SU-DHL-6 (cell line): Measurements from ENCODE around the gene CST4.

Experiments used
- H2AFZ ChIP-seq: fragments of 200-600 bp; sonication (generic); 2 replicates; pipeline ENCODE4 v1.6.1; 2014; ENCODE audit warnings: low read depth, mild to moderate bottlenecking, moderate library complexity, mixed read lengths, antibody characterized with exemption, low read length; ENCODE audit not compliant: severe bottlenecking
- H3F3A ChIP-seq: fragments of 200-600 bp; shearing (Covaris generic); 2 replicates; pipeline ENCODE4 v1.6.0; 2016; ENCODE audit warnings: antibody characterized with exemption, mild to moderate bottlenecking; ENCODE audit not compliant: insufficient read depth
- H3K27ac ChIP-seq: fragments of 200-600 bp; sonication (generic); 2 replicates; pipeline ENCODE4 v1.5.1; 2016; ENCODE audit warnings: low read depth, mild to moderate bottlenecking, low read length, moderate library complexity, mixed read lengths
- H3K27me3 ChIP-seq: fragments of 200-600 bp; sonication (generic), shearing (Covaris generic); 2 replicates; pipeline ENCODE4 v1.6.0; 2014; ENCODE audit warnings: mild to moderate bottlenecking, low read length
- H3K36me3 ChIP-seq: fragments of 200-600 bp; sonication (generic); 2 replicates; pipeline ENCODE4 v1.6.1; 2014; ENCODE audit warnings: mild to moderate bottlenecking, low read length, mixed read lengths
- H3K4me2 ChIP-seq: fragments of 300-600, 200-600 bp; shearing (Covaris generic), sonication (generic); 2 replicates; pipeline ENCODE4 v1.6.0; 2014; ENCODE audit warnings: low read length, low read depth, mild to moderate bottlenecking; ENCODE audit not compliant: poor library complexity, severe bottlenecking
- H3K4me3 ChIP-seq: fragments of 200-600 bp; sonication (generic); 2 replicates; pipeline ENCODE4 v1.5.1; 2014; ENCODE audit warnings: antibody characterized with exemption, low read length, mild to moderate bottlenecking, mixed read lengths; ENCODE audit not compliant: insufficient read depth, poor library complexity, severe bottlenecking
- H3K79me2 ChIP-seq: fragments of 200-600 bp; sonication (generic); 2 replicates; pipeline ENCODE4 v1.6.1; 2014; ENCODE audit warnings: mild to moderate bottlenecking, low read length, moderate library complexity; ENCODE audit not compliant: insufficient read depth
- H3K9ac ChIP-seq: fragments of 200-600 bp; sonication (generic); 2 replicates; pipeline ENCODE4 v1.7.0; 2014; ENCODE audit warnings: mild to moderate bottlenecking, low read length
- H3K9me2 ChIP-seq: fragments of 200-600 bp; sonication (generic); replicated peaks from 2 replicates; pipeline ENCODE4 v1.6.1; 2014; ENCODE audit warnings: low read length; ENCODE audit not compliant: insufficient read depth
- H3K9me3 ChIP-seq: fragments of 200-600 bp; sonication (generic); 2 replicates; pipeline ENCODE4 v1.6.1; 2014; ENCODE audit warnings: low read length, mixed read lengths; ENCODE audit not compliant: insufficient read depth
- H4K20me1 ChIP-seq: fragments of 200-600 bp; sonication (generic); 2 replicates; pipeline ENCODE4 v1.6.1; 2014; ENCODE audit warnings: low read depth, mild to moderate bottlenecking, antibody characterized with exemption, low read length, moderate library complexity, mixed read lengths
- CTCF ChIP-seq: fragments of 200-600 bp; sonication (generic); IDR thresholded peaks from one replicate; pipeline ENCODE4 v1.5.1; 2017; ENCODE audit warnings: antibody characterized with exemption, mild to moderate bottlenecking, low read length, moderate library complexity; ENCODE audit not compliant: insufficient read depth, poor library complexity, severe bottlenecking
- EZH2phosphoT487 ChIP-seq: fragments of 200-600 bp; sonication (generic), shearing (Covaris generic); conservative IDR thresholded peaks from 2 replicates; pipeline ENCODE4 v1.6.1; 2018; ENCODE audit warnings: mild to moderate bottlenecking, antibody characterized with exemption, low read length, moderate library complexity, mixed read lengths

Gene CST4

DNA sequence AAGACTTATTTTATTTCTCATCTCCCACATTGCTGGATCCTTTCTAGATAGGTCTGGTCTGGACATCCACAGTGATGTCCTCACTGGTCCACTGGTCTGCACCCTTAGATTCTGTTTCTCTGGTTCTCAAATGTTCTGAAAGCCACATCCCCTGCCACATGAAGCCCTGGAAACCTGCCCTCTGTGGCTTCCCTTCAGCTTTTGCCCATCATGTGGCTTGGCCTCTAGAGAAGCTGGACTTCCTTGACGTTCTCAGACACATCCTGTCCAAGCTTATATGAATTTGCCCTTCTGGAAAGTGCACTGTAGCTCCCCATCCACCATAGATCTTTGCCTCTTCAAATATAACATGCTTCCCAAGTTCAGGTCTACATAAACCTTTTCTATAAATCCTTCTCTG is 18.5 kb downstream of the CST4 start:
- Histone ChIP-seq H3K79me2 (no peaks in the 10 kb centered on the region), H3K36me3 (no peaks in the 10 kb centered on the region), H3F3A (no peaks in the 10 kb centered on the region), H3K27me3 (no peaks in the 10 kb centered on the region), H4K20me1 (no peaks in the 10 kb centered on the region), H3K27ac (no peak overlapping the region), H2AFZ (no peak overlapping the region), H3K9me2 (no peaks in the 10 kb centered on the region), H3K4me3 (no peak overlapping the region), H3K4me2 (no peak overlapping the region), H3K9ac (no peak overlapping the region), H3K9me3 (no peaks in the 10 kb centered on the region)
- TF ChIP-seq CTCF, result no peak
- TF ChIP-seq EZH2phosphoT487, result no peak

DNA sequence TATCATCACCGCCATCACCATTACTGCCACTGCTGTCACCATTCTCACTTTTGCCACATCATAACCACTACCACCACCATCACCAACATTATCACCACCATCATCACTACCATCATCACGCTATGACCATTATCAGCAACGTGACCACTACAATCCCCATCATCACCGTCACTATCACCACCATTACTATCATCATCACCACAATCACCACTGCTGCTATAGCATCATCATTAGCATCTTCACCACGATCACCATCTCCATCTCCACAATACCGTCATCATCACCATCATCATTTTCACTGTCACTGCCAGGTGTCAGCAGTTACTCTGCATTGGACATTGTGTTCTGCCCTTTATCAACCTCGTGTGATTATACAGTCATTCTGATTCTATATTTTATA is 19.0 kb downstream of the CST4 start:
- H3F3A ChIP-seq, result no peaks in the 10 kb centered on the region
- H4K20me1 ChIP-seq, result no peaks in the 10 kb centered on the region
- H2AFZ ChIP-seq, result no peak overlapping the region
- H3K36me3 ChIP-seq, result no peaks in the 10 kb centered on the region
- no peak overlapping the region for H3K27ac ChIP-seq
- H3K27me3 ChIP-seq, result no peaks in the 10 kb centered on the region
- TF ChIP-seq CTCF (no peak), EZH2phosphoT487 (no peak)
- H3K9ac ChIP-seq, result no peak overlapping the region
- no peaks in the 10 kb centered on the region for H3K79me2 ChIP-seq
- no peaks in the 10 kb centered on the region for H3K9me3 ChIP-seq
- no peak overlapping the region for H3K4me2 ChIP-seq
- H3K4me3 ChIP-seq, result no peak overlapping the region
- no peaks in the 10 kb centered on the region for H3K9me2 ChIP-seq

GRCh38 chr20:23669327-23669726 is 19.5 kb downstream of the CST4 start:
- H3K27me3 ChIP-seq, result no peaks in the 10 kb centered on the region
- H3K4me3 ChIP-seq, result no peak overlapping the region
- no peaks in the 10 kb centered on the region for H3K36me3 ChIP-seq
- TF ChIP-seq EZH2phosphoT487, result no peak
- no peak for TF ChIP-seq CTCF
- H3K27ac ChIP-seq, result no peak overlapping the region
- H3F3A ChIP-seq, result no peaks in the 10 kb centered on the region
- H3K4me2 ChIP-seq, result no peak overlapping the region
- no peaks in the 10 kb centered on the region for H3K79me2 ChIP-seq
- H3K9ac ChIP-seq, result no peak overlapping the region
- no peak overlapping the region for H2AFZ ChIP-seq
- no peaks in the 10 kb centered on the region for H3K9me2 ChIP-seq
- H3K9me3 ChIP-seq, result no peaks in the 10 kb centered on the region
- no peaks in the 10 kb centered on the region for H4K20me1 ChIP-seq

DNA sequence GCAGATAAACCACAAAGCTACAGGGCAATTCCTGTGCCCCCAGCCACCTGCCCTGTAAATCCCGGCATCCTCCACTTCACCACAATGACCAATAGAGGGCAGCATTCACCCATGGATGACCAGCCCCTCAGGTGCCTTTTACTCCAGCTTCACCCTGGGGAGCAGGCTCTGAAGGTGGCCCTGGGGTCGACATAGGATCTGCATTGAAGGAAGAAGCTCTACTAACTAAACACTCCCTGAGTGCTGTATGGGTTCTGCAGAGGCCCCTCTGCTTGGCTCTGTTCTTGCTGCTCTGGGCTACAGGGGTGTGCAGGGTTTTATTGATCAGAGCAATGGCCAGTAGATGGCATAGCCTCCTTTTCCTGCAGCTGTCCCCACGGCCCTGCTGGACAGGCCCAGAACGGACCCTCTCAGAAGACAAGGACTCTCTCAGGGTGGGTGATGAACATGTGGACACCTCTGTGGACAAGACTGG is 20.3 kb downstream of the CST4 start:
- Histone ChIP-seq H3K36me3 (no peaks in the 10 kb centered on the region), H3K4me3 (no peak overlapping the region), H4K20me1 (no peaks in the 10 kb centered on the region), H3F3A (no peaks in the 10 kb centered on the region), H3K9ac (no peak overlapping the region), H3K27ac (no peak overlapping the region), H3K4me2 (no peak overlapping the region), H3K9me2 (no peaks in the 10 kb centered on the region), H3K79me2 (no peaks in the 10 kb centered on the region), H3K9me3 (no peaks in the 10 kb centered on the region), H2AFZ (no peak overlapping the region), H3K27me3 (no peaks in the 10 kb centered on the region)
- TF ChIP-seq CTCF (peak; percentile 57), EZH2phosphoT487 (no peak)
